ENCODE data around the gene IMMP2L. TPM values are rescaled to one million over a fixed set of nuclear protein-coding genes. Genes with fewer than 3 reads are reported as not detected.

IMMP2L gene
- total and polyA plus RNA-seq, 2 of the 4 experiments (the other 2 are of a cell fraction): 5.8 to 9.3 TPM

DNA sequence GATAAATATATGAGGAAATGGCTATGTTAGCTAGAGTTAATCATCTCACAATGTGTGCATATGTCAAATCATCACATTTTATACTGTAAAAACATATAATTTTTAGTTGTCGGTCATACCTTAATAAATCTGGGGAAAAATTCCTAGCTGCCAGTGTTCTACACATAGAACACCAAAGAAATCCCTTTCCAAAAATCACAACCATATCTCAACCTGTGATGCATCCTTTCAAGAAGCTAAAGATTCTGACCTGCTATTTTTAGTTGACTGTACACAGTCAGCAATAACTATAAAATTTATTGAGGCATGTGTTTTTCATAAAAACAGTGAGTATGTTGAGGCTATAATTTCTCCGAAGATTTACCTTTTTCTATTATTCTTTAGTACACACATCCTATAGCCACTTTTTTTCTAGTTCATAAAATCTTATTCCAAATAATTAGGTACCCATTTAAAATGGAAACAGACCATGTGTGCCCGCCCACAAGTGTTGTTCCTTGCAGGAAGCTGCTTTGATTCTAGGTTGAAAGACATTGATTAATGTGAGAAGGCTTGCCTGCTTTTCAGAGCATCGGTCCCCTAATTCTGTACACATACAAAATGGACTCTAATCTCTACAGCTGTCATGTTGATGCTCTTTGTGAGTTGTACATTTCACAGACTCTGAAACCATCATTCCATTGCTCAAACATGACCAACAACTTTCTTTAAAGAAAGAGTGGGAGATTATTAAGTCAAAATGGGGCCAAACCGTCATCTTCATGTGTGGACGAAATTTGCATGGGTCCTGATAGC is 588.9 kb downstream of the IMMP2L start:
- in situ Hi-C loops (cut with MboI; ENCODE audit: low sequenced_read_pairs): no loop called here
- no peak overlapping the region for H3K9ac ChIP-seq (ENCODE audit: low read depth, low read length)
- no CpG with 5 or more reads among the region's 6 CpGs for WGBS, 2 experiments (ENCODE audit: extremely low coverage in 2 of 2, insufficient read length in 1 of 2)
- CTCF ChIA-PET: no interaction called here
- H3K27me3 ChIP-seq (ENCODE audit: control insufficient read depth, insufficient read depth, low read length): no peaks in the 10 kb centered on the region
- no peak overlapping the region for H2AK5ac ChIP-seq (ENCODE audit: low read depth, low read length)
- DNase-seq (no peak), ATAC-seq (ENCODE audit: low read depth) (no peak)
- no peak overlapping the region for H3K23ac ChIP-seq (ENCODE audit: low read depth, low read length)
- no peak overlapping the region for H3K56ac ChIP-seq (ENCODE audit: extremely low read depth, insufficient read depth, low read length)
- H3K4me1 ChIP-seq (ENCODE audit: control insufficient read depth, insufficient read depth, low read length): peaks cover 2% of the 10 kb centered on the region; the same call in 1 of the 2 replicates
- H3K14ac ChIP-seq (replicated peaks; ENCODE audit: low read depth, low read length): no peak overlapping the region
- H4K5ac ChIP-seq (ENCODE audit: low read depth, low read length): no peak overlapping the region
- dilution Hi-C loops (cut with HindIII; ENCODE audit: low sequenced_read_pairs, unreplicated experiment): no loop called here
- no peak overlapping the region for H4K8ac ChIP-seq (ENCODE audit: low read depth in 2 of 2, low read length in 2 of 2)
- H3K18ac ChIP-seq (ENCODE audit: low read depth, low read length): no peak overlapping the region
- no peak overlapping the region for H2BK5ac ChIP-seq (ENCODE audit: low read depth, low read length, poor library complexity, severe bottlenecking)
- no TSS peak for BruUV-seq (replicated peaks)
- H3K79me1 ChIP-seq (ENCODE audit: low read depth in 1 of 2, low read length in 2 of 2): no peaks in the 10 kb centered on the region
- H4K91ac ChIP-seq (ENCODE audit: insufficient read depth, low read depth, low read length): no peak overlapping the region
- H2BK120ac ChIP-seq (ENCODE audit: low read depth, low read length): no peak overlapping the region
- no peak overlapping the region for H3K27ac ChIP-seq (ENCODE audit: insufficient read depth, low read length)
- no peak overlapping the region for H3K4me3 ChIP-seq (ENCODE audit: insufficient read depth, low read depth, low read length)
- POLR2A ChIA-PET (ENCODE audit: unreplicated experiment): no interaction called here
- H2AFZ ChIP-seq (replicated peaks; ENCODE audit: low read length, poor library complexity): no peak overlapping the region
- no peak overlapping the region for H2BK20ac ChIP-seq (ENCODE audit: low read depth, low read length)
- intact Hi-C loops (cut with micrococcal nuclease): no loop called here
- TF ChIP-seq RAD21 (IDR thresholded peaks at IDR 0.05; ENCODE audit: low read length) (no peak), ELK1 (IDR thresholded peaks at IDR 0.05; ENCODE audit: borderline replicate concordance, low read depth, low read length) (no peak), NFE2L2 (IDR thresholded peaks at IDR 0.05; ENCODE audit: low read depth, low read length) (no peak), SMC3 (IDR thresholded peaks at IDR 0.05; ENCODE audit: low read depth, low read length) (no peak), MAZ (IDR thresholded peaks at IDR 0.05; ENCODE audit: borderline replicate concordance, low read depth, low read length) (no peak), BHLHE40 (IDR thresholded peaks at IDR 0.05; ENCODE audit: low read depth, low read length) (no peak), POLR2A (IDR thresholded peaks at IDR 0.05; ENCODE audit: low read depth, low read length) (no peak), CEBPB (IDR thresholded peaks at IDR 0.05; ENCODE audit: low read depth, low read length) (no peak), RFX5 (IDR thresholded peaks at IDR 0.05; ENCODE audit: low read depth, low read length) (no peak)
- TF ChIP-seq, protein P1, sequence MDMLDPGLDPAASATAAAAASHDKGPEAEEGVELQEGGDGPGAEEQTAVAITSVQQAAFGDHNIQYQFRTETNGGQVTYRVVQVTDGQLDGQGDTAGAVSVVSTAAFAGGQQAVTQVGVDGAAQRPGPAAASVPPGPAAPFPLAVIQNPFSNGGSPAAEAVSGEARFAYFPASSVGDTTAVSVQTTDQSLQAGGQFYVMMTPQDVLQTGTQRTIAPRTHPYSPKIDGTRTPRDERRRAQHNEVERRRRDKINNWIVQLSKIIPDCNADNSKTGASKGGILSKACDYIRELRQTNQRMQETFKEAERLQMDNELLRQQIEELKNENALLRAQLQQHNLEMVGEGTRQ (IDR thresholded peaks at IDR 0.05; ENCODE audit: low read depth, low read length): no peak
- H3K9me3 ChIP-seq (ENCODE audit: control insufficient read depth, insufficient read depth, low read length): no peaks in the 10 kb centered on the region
- no peaks in the 10 kb centered on the region for H4K20me1 ChIP-seq (ENCODE audit: insufficient read depth, low read length)
- no peaks in the 10 kb centered on the region for H3K36me3 ChIP-seq (ENCODE audit: control insufficient read depth, insufficient read depth, low read length)
- no peaks in the 10 kb centered on the region; the same call in 1 of the 2 replicates for H3K9me1 ChIP-seq (ENCODE audit: insufficient read depth, low read length)
- no peak overlapping the region for H2BK15ac ChIP-seq (ENCODE audit: low read depth, low read length)
- H3K4me2 ChIP-seq (ENCODE audit: low read depth, low read length): no peak overlapping the region
- no peak overlapping the region for H2AK9ac ChIP-seq (replicated peaks; ENCODE audit: low read depth, low read length, poor library complexity)
- H3K4ac ChIP-seq (ENCODE audit: low read depth, low read length): no peak overlapping the region
